GM12878 (cell line): Measurements from ENCODE around the gene TP63. TPM values are rescaled to one million over a fixed set of nuclear protein-coding genes. Genes with fewer than 3 reads are reported as not detected.

ENCODE experiments used
- EGR1 ChIP-seq, 2 experiments: IDR thresholded peaks; 1 replicate in 1 of 2; 2 replicates in 1 of 2; pipeline ENCODE4 v1.6.1; 2011 to 2012; ENCODE audit warnings: low read depth in 2 of 2, low read length in 2 of 2, borderline replicate concordance in 1 of 2, mild to moderate bottlenecking in 1 of 2, moderate library complexity in 1 of 2
- MYB ChIP-seq: fragments of 150-350 bp; IDR thresholded peaks from 2 replicates; pipeline ENCODE4 v1.6.1; 2014; ENCODE audit warnings: mild to moderate bottlenecking, low read depth, low read length, borderline replicate concordance
- NRF1 ChIP-seq: conservative IDR thresholded peaks from 2 replicates; pipeline ENCODE4 v1.6.1; 2011; ENCODE audit warnings: mild to moderate bottlenecking, low read depth, low read length, improper control_type of control experiment
- RB1 ChIP-seq: fragments of 450-650 bp; formaldehyde crosslinking; IDR thresholded peaks from 2 replicates; pipeline ENCODE4 v1.6.1; 2017; ENCODE audit warnings: mild to moderate bottlenecking, borderline replicate concordance
- STAT3 ChIP-seq: IDR thresholded peaks from 2 replicates; pipeline ENCODE4 v1.6.1; 2011; ENCODE audit warnings: low read depth, low read length, improper control_type of control experiment
- ZBTB40 ChIP-seq: fragments of 450-650 bp; IDR thresholded peaks from 2 replicates; pipeline ENCODE4 v1.6.1; 2016; ENCODE audit warnings: mild to moderate bottlenecking, moderate library complexity, borderline replicate concordance
- ZNF622 ChIP-seq: fragments of 450-650 bp; IDR thresholded peaks from 2 replicates; pipeline ENCODE4 v1.6.1; 2017; ENCODE audit warnings: mild to moderate bottlenecking, inconsistent platforms
- polyA plus RNA-seq, 11 experiments: library from polyadenylated mRNA; depleted of rRNA in 4 of 11; unstranded in 6 of 11; stranded (reverse) in 5 of 11; fragments of >200 nt; fragmentation: Nextera tagmentation in 4 of 11; fragmentation: Illumina TruSeq in 1 of 11; extraction: Ambion mirVana in 4 of 11; extraction: Trizol in 1 of 11; gene quantifications; 1 replicate in 1 of 11; 2 replicates in 10 of 11; pipeline versions ENCODE4 v1.2.1 to v1.2.3, GENCODE V29; 2011 to 2016; ENCODE audit warnings: inconsistent platforms in 2 of 11, missing spikeins in 2 of 11, low read depth in 1 of 11
- total RNA-seq, 4 experiments: library from RNA; depleted of rRNA in 3 of 4; stranded (reverse); fragments of >200 nt in 3 of 4; fragmentation: Illumina TruSeq in 1 of 4; extraction: Trizol in 1 of 4; gene quantifications; 2 replicates each; pipeline versions ENCODE4 v1.2.1 to v1.2.3, GENCODE V29; 2013 to 2021
- TF ChIP-seq, protein P1 (sequence below): fragments of 450-650 bp; IDR thresholded peaks from 2 replicates; pipeline ENCODE4 v1.6.1; 2017; ENCODE audit warnings: antibody characterized with exemption, mild to moderate bottlenecking, moderate library complexity

Gene TP63
- total and polyA plus RNA-seq, 10 of the 15 experiments (the other 5 are each of a cell fraction or from before 2014, with no cell fraction given): 1.4 to 10.8 (median 6.2) TPM

GRCh38 chr3:189728915-189729314 lies 97.7 kb downstream of the TP63 start (continued):
- TF ChIP-seq ZNF622 (no peak), NRF1 (no peak), EGR1 (IDR thresholded peaks at IDR 0.05; ENCODE audit: borderline replicate concordance in 1 of 2, low read depth in 2 of 2, low read length in 2 of 2) (no peak), RB1 (no peak), STAT3 (no peak), MYB (no peak), ZBTB40 (no peak)
- TF ChIP-seq, protein P1, sequence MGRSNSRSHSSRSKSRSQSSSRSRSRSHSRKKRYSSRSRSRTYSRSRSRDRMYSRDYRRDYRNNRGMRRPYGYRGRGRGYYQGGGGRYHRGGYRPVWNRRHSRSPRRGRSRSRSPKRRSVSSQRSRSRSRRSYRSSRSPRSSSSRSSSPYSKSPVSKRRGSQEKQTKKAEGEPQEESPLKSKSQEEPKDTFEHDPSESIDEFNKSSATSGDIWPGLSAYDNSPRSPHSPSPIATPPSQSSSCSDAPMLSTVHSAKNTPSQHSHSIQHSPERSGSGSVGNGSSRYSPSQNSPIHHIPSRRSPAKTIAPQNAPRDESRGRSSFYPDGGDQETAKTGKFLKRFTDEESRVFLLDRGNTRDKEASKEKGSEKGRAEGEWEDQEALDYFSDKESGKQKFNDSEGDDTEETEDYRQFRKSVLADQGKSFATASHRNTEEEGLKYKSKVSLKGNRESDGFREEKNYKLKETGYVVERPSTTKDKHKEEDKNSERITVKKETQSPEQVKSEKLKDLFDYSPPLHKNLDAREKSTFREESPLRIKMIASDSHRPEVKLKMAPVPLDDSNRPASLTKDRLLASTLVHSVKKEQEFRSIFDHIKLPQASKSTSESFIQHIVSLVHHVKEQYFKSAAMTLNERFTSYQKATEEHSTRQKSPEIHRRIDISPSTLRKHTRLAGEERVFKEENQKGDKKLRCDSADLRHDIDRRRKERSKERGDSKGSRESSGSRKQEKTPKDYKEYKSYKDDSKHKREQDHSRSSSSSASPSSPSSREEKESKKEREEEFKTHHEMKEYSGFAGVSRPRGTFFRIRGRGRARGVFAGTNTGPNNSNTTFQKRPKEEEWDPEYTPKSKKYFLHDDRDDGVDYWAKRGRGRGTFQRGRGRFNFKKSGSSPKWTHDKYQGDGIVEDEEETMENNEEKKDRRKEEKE: no peak
- TF ChIP-seq, all 136 proteins: peak for 0
